ENCODE data around the gene IP6K3.

IP6K3 gene

GRCh38 chr6:33746651-33747100 lies at the start of gene IP6K3:
TSS of gene IP6K3 (minus strand) at chr6:33746905. CDS start at chr6:33735476, 11,429 bp downstream.
- DNase-seq (ENCODE audit: low spot score): no peak
- in situ Hi-C loops (cut with MboI; ENCODE audit: low pct_unique_long_range_greater_than_20kb, low sequenced_read_pairs, unreplicated experiment): no loop called here
- no peak for TF ChIP-seq CTCF (IDR thresholded peaks at IDR 0.05; ENCODE audit: extremely low read depth, insufficient read depth, missing control alignments)

- in situ Hi-C loops (cut with MboI; ENCODE audit: low pct_unique_long_range_greater_than_20kb, low sequenced_read_pairs, unreplicated experiment): loop anchor here (25.0 kb wide), 1 partner anchor 242 kb away; no protein-coding TSS in a partner anchor
- DNase-seq (ENCODE audit: low spot score): no peak
- TF ChIP-seq CTCF (IDR thresholded peaks at IDR 0.05; ENCODE audit: extremely low read depth, insufficient read depth, missing control alignments): no peak
Observed at GRCh38 chr6:33794910-33795623, 48.4 kb upstream of the IP6K3 start.

DNA sequence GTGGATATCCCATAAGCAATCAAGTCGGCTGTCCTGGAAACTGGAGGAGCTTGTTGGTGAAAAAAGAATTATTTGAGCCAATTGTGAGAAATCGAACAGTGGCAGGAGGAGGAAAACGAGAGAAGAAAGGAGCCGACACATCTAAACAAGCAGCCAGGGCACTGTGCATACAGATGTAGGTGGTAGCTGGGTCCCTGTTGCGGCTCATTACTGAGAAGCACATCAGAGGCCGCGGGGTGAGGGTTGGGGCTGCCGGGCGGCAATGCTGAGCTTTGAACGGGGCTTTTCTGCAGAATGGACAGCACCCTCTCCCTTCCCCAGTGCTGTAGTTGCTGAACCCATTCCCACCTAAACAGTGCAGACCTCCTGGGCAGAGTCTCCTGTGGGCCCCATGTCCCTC lies 46.3 kb upstream of the IP6K3 start:
- no peak for DNase-seq (ENCODE audit: low spot score)
- in situ Hi-C loops (cut with MboI; ENCODE audit: low pct_unique_long_range_greater_than_20kb, low sequenced_read_pairs, unreplicated experiment): loop anchor here (25.0 kb wide), 1 partner anchor 244 kb away; no protein-coding TSS in a partner anchor
- no peak for TF ChIP-seq CTCF (IDR thresholded peaks at IDR 0.05; ENCODE audit: extremely low read depth, insufficient read depth, missing control alignments)

DNA sequence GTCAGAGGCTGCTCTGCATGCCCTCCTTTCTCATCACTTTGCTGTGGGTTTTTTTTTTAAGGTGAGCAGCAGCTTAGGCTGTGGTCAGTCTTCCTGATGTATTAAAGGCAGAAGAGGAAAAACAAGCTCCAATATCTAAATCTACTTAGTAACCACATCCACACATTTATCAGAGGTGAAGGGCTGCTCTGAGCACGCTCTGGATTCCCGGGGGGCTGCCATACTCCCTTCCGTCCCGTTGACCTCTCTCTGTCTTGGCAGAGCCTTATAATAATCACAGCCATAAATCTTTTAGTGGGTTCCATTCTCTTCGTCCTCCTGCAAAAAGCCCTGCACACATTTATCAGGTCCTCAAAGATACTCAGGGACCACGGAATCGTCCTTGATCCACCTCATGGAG lies 44.9 kb upstream of the IP6K3 start:
- no peak for DNase-seq (ENCODE audit: low spot score)
- in situ Hi-C loops (cut with MboI; ENCODE audit: low pct_unique_long_range_greater_than_20kb, low sequenced_read_pairs, unreplicated experiment): loop anchor here (25.0 kb wide), 1 partner anchor 246 kb away; no protein-coding TSS in a partner anchor
- no peak for TF ChIP-seq CTCF (IDR thresholded peaks at IDR 0.05; ENCODE audit: extremely low read depth, insufficient read depth, missing control alignments)

- no peak for TF ChIP-seq CTCF (IDR thresholded peaks at IDR 0.05; ENCODE audit: extremely low read depth, insufficient read depth, missing control alignments)
- in situ Hi-C loops (cut with MboI; ENCODE audit: low pct_unique_long_range_greater_than_20kb, low sequenced_read_pairs, unreplicated experiment): loop anchor here (25.0 kb wide), 1 partner anchor 246 kb away; no protein-coding TSS in a partner anchor
Observed at GRCh38 chr6:33790910-33791309, 44.2 kb upstream of the IP6K3 start.

GRCh38 chr6:33790379-33790778 lies 43.7 kb upstream of the IP6K3 start:
- DNase-seq (ENCODE audit: low spot score): no peak
- TF ChIP-seq CTCF (IDR thresholded peaks at IDR 0.05; ENCODE audit: extremely low read depth, insufficient read depth, missing control alignments): no peak
- in situ Hi-C loops (cut with MboI; ENCODE audit: low pct_unique_long_range_greater_than_20kb, low sequenced_read_pairs, unreplicated experiment): loop anchor here (25.0 kb wide), 1 partner anchor 247 kb away; no protein-coding TSS in a partner anchor

More at GRCh38 chr6:33790910-33791309, 44.2 kb upstream of the IP6K3 start:
- DNase-seq (ENCODE audit: low spot score): no peak

All from GM13977 (cell line).